GM21360 (cell line): ENCODE results near the gene PMEPA1.

ENCODE experiments used
- ATAC-seq: cut with Tn5 transposase; IDR thresholded peaks from one replicate; pipeline ENCODE4 v1.9.1; 2021; ENCODE audit warnings: mild to moderate bottlenecking, moderate library complexity; ENCODE audit not compliant: unreplicated experiment

Gene PMEPA1

GRCh38 chr20:57664924-57665588 lies 44.8 kb downstream of the PMEPA1 start:
- no peak for ATAC-seq

- no peak for ATAC-seq
These were observed 45.3 kb downstream of the PMEPA1 start for GRCh38 chr20:57664476-57664875.

- no peak for ATAC-seq
These were observed 45.9 kb downstream of the PMEPA1 start for GRCh38 chr20:57663681-57664451.

- no peak for ATAC-seq
These were observed 46.6 kb downstream of the PMEPA1 start for GRCh38 chr20:57663241-57663640.

- ATAC-seq = no peak
These were observed 47.2 kb downstream of the PMEPA1 start for GRCh38 chr20:57662456-57663240.

- no peak for ATAC-seq
These were observed 47.9 kb downstream of the PMEPA1 start for GRCh38 chr20:57661746-57662455.

GRCh38 chr20:57660922-57661745 lies 48.7 kb downstream of the PMEPA1 start:
- no peak for ATAC-seq

GRCh38 chr20:57660181-57660921 lies 49.5 kb downstream of the PMEPA1 start:
- no peak for ATAC-seq

- ATAC-seq = no peak
These were observed 50.2 kb downstream of the PMEPA1 start for GRCh38 chr20:57659517-57660180.

- ATAC-seq = no peak
These were observed 50.8 kb downstream of the PMEPA1 start for GRCh38 chr20:57658833-57659516.

- no peak for ATAC-seq
These were observed 51.4 kb downstream of the PMEPA1 start for GRCh38 chr20:57658447-57658832.

- no peak for ATAC-seq
These were observed 52.0 kb downstream of the PMEPA1 start for GRCh38 chr20:57657535-57658446.

- ATAC-seq = no peak
These were observed 52.8 kb downstream of the PMEPA1 start for GRCh38 chr20:57656821-57657534.

- ATAC-seq = no peak
These were observed 53.5 kb downstream of the PMEPA1 start for GRCh38 chr20:57656252-57656820.

- ATAC-seq = no peak
These were observed 54.0 kb downstream of the PMEPA1 start for GRCh38 chr20:57655809-57656155.

- no peak for ATAC-seq
These were observed 54.6 kb downstream of the PMEPA1 start for GRCh38 chr20:57654998-57655808.
